ENCODE data around the gene NSMCE4A.
"Not testable (repeated sequence)": the region's sequence is repeated elsewhere in the genome, so short reads cannot be mapped to it uniquely, and the experiment has no call there.

Gene NSMCE4A

DNA sequence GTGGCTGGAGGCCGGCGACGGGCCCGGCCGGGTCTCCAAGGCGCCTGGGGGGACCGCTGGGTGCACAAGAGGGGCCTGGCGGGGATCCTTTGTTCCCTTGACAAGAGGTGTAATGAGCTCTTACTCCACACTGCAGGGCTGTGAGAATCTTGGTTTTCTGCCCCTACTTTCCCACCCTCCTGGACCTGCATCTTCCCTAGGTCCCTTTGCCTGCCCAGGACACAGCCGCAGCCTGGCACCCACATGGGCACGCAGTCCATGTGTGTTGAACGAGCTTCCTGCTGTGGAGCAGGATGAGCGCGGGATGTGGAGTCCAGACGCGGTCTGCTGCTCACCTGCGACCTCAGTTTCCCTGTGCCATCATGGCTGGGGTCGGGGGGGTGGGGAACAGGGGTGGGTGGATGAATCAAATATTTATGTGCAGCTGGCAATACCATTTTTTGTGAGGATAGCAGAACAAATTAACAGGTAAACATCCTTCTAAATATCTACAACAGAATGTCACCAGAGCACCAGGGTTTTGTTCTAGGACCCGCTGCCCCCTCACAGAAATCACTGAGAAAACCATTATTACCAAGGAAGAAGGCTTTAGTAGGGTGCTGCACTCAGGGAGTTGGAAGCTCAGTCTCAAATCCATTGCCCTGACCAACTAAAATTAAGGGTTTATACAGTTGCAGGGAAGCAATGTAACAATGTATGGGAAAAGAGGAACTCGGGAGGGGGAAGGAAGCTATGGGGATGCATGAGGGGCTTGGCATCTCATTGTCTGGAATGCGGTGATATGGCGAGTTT is 474 bp upstream of the NSMCE4A start:
- H3K27me3 ChIP-seq = no peaks in the 10 kb centered on the region
- TF ChIP-seq, protein P1, sequence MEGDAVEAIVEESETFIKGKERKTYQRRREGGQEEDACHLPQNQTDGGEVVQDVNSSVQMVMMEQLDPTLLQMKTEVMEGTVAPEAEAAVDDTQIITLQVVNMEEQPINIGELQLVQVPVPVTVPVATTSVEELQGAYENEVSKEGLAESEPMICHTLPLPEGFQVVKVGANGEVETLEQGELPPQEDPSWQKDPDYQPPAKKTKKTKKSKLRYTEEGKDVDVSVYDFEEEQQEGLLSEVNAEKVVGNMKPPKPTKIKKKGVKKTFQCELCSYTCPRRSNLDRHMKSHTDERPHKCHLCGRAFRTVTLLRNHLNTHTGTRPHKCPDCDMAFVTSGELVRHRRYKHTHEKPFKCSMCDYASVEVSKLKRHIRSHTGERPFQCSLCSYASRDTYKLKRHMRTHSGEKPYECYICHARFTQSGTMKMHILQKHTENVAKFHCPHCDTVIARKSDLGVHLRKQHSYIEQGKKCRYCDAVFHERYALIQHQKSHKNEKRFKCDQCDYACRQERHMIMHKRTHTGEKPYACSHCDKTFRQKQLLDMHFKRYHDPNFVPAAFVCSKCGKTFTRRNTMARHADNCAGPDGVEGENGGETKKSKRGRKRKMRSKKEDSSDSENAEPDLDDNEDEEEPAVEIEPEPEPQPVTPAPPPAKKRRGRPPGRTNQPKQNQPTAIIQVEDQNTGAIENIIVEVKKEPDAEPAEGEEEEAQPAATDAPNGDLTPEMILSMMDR (IDR thresholded peaks at IDR 0.05) = peak; percentile 18
- H3K27ac ChIP-seq = peak overlapping the region; percentile 85
- H3K4me1 ChIP-seq (ENCODE audit: control insufficient read depth in 1 of 2, insufficient read depth in 1 of 2, low read depth in 1 of 2, low read length in 1 of 2) = peaks cover 16 to 20% of the 10 kb centered on the region in 2 experiments
- no peaks in the 10 kb centered on the region for H3K9me3 ChIP-seq
- H3K4me3 ChIP-seq (ENCODE audit: low read depth in 1 of 2, low read length in 1 of 2) = peak overlapping the region; percentile 73 to 79
- peaks cover 6% of the 10 kb centered on the region for H3K36me3 ChIP-seq

DNA sequence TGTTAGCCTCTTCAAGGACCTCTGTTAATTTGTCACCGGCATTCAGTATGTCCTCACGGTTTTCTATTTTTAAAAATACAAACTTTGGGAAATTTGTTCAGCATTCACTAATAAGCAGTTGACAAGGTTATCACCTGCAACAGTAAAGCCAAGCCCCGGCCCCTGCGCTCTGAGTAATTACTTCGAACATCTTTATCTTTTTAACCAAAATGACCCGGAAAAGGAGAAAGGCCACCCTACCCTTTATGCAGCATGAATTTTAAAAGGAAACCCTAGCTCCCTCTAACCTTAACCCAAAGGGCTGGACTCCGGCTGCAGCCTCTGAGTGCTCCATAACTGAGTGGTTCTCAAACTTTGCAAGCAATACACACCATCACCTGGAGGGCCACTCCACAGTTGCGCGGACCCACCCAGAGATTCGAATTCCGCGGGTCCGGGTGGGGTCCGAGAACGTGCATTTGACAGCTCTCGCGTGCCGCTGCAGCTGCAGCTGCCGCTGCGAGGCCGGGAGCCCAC is 940 bp downstream of the NSMCE4A start:
- TF ChIP-seq, protein P1 (IDR thresholded peaks at IDR 0.05) = no peak
- Histone ChIP-seq H3K9me3 (no peaks in the 10 kb centered on the region), H3K36me3 (peaks cover 16% of the 10 kb centered on the region), H3K4me3 (ENCODE audit: low read depth in 1 of 2, low read length in 1 of 2) (peak overlapping the region; percentile 73 to 79), H3K27me3 (no peaks in the 10 kb centered on the region), H3K27ac (peak overlapping the region; percentile 85), H3K4me1 (ENCODE audit: control insufficient read depth in 1 of 2, insufficient read depth in 1 of 2, low read depth in 1 of 2, low read length in 1 of 2) (peaks cover 16 to 20% of the 10 kb centered on the region in 2 experiments)

DNA sequence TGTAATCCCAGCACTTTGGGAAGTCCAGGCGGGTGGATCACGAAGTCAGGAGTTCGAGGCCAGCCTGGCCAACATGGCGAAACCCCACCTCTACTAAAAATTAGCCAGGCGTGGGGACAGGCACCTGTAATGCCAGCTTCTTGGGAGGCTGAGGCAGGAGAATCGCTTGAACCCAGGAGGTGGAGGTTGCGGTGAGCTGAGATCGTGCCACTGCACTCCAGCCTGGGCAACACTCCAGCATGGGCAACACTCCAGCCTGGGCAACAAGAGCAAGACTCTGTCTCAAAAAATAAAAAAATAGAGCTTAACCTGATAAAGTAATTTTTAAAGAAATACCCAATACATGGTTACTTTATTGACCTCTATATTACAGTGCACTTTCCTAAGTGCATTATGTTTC is 5.9 kb downstream of the NSMCE4A start:
- H3K27me3 ChIP-seq; H3K4me1 ChIP-seq (ENCODE audit: control insufficient read depth in 1 of 2, insufficient read depth in 1 of 2, low read depth in 1 of 2, low read length in 1 of 2); H3K9me3 ChIP-seq; H3K27ac ChIP-seq; H3K4me3 ChIP-seq (ENCODE audit: low read depth in 1 of 2, low read length in 1 of 2): not testable (repeated sequence)
- peaks cover 54% of the 10 kb centered on the region for H3K36me3 ChIP-seq

DNA sequence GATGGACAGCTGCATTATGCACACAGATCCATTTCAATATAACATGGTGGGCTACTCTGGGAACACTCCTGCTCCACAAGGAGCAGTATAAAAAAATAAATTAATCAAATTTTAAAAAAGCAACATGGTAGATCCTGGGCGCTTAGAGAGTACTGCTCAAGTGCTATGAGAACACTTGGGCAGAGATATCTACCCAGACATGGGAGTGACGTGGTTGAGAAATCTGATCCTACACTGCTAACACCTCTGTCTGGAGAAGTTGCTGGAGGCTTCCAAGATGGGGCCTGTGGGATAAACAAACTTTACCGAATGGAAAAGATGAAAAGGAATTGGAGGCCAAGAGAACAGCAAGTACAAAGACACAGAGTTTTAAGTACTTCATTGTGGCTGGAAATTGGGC is 9.0 kb downstream of the NSMCE4A start:
- TF ChIP-seq, protein P1 (IDR thresholded peaks at IDR 0.05) = no peak

DNA sequence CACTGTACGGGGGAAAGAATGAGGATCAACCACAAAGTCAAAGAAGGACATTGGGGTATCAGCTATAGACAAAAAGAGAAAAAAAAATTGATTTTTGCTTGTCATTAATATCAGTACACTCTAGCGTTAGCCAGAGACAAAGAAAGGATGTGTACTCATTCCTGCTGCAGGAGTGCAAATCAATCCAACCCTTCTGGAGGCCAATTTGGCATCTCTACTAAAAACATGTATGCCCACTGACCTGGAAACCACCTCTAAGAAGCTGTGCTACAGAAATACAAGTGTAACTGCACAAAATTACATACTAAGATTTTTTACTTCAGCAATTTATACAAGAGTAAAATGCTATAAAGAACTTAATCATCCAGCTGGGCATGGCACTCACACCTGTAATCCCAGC is 13.6 kb downstream of the NSMCE4A start:
- Histone ChIP-seq H3K27ac (no peak overlapping the region), H3K27me3 (no peaks in the 10 kb centered on the region), H3K9me3 (no peaks in the 10 kb centered on the region), H3K36me3 (peaks cover 29% of the 10 kb centered on the region), H3K4me1 (ENCODE audit: control insufficient read depth in 1 of 2, insufficient read depth in 1 of 2, low read depth in 1 of 2, low read length in 1 of 2) (no peaks in the 10 kb centered on the region), H3K4me3 (ENCODE audit: low read depth in 1 of 2, low read length in 1 of 2) (no peak overlapping the region)
- TF ChIP-seq, protein P1 (IDR thresholded peaks at IDR 0.05) = no peak

More for the DNA sequence above, 9.0 kb downstream of the NSMCE4A start:
- Histone ChIP-seq H3K27ac (no peak overlapping the region), H3K27me3 (no peaks in the 10 kb centered on the region), H3K4me1 (ENCODE audit: control insufficient read depth in 1 of 2, insufficient read depth in 1 of 2, low read depth in 1 of 2, low read length in 1 of 2) (no peaks in the 10 kb centered on the region), H3K9me3 (no peaks in the 10 kb centered on the region), H3K4me3 (ENCODE audit: low read depth in 1 of 2, low read length in 1 of 2) (no peak overlapping the region), H3K36me3 (peaks cover 51% of the 10 kb centered on the region)

DNA sequence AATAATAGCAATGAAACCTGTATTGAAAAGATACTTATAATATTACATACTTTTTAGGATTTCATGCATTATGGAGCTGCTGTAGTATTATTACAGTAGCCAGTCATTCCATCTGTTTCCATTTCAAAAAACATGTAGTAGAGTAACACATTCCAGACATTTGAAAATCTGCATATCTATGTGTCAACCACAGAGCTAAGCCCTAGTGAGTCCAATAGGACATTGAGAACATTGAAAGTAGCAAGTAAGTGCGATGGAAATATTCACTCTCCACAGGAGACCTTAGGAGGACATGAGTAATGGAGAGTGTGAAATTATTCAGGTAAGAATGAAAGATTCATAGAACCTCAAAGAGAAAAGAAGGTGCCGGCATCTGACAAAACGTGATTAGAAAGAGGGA is 15.3 kb downstream of the NSMCE4A start:
- TF ChIP-seq, protein P1 (IDR thresholded peaks at IDR 0.05) = no peak
- no peaks in the 10 kb centered on the region for H3K9me3 ChIP-seq
- peaks cover 13% of the 10 kb centered on the region for H3K36me3 ChIP-seq
- H3K4me3 ChIP-seq (ENCODE audit: low read depth in 1 of 2, low read length in 1 of 2) = no peak overlapping the region
- H3K27me3 ChIP-seq = no peaks in the 10 kb centered on the region
- H3K4me1 ChIP-seq (ENCODE audit: control insufficient read depth in 1 of 2, insufficient read depth in 1 of 2, low read depth in 1 of 2, low read length in 1 of 2) = no peaks in the 10 kb centered on the region
- H3K27ac ChIP-seq = no peak overlapping the region
